PC-3 (cell line): Measurements from ENCODE around the gene ERMARD. TPM values are rescaled to one million over a fixed set of nuclear protein-coding genes. Genes with fewer than 3 reads are reported as not detected.
A peak's percentile ranks its signal among the peaks of the same experiment; 100 is the strongest.

Experiments
- ATAC-seq: fragments of 200-7000 bp; cut with Tn5 transposase; 2 replicates; pipeline ENCODE4 v1.9.1; 2020; ENCODE audit warnings: mild to moderate bottlenecking, moderate library complexity
- BruUV-seq: library from RNA; stranded (reverse); fragments of 400-500 nt; replicated peaks from 2 replicates; lab custom pipeline; 2021; lab: Mats Ljungman, UMichigan
- CTCF ChIA-PET: fragments of 300-600 bp; sonication (Branson Sonifier 250); formaldehyde crosslinking; loops from one replicate; lab custom pipeline; 2022; ENCODE audit warnings: antibody characterized with exemption; lab: Charles Lee
- POLR2A ChIA-PET: fragments of 300-600 bp; sonication (Branson Sonifier 250); formaldehyde crosslinking; loops from one replicate; lab custom pipeline; 2022; ENCODE audit warnings: antibody characterized with exemption; ENCODE audit not compliant: unreplicated experiment; lab: Charles Lee
- DNase-seq: peaks from one replicate; pipeline ENCODE4 v3.0.0-alpha.2; 2015
- H2AFZ ChIP-seq: fragments of 300-600 bp; sonication (generic); 2 replicates; pipeline ENCODE4 v1.6.0; 2016; ENCODE audit warnings: antibody characterized with exemption, low read length
- H3F3A ChIP-seq: fragments of 300-600 bp; sonication (generic); one replicate; pipeline ENCODE4 v1.6.0; 2017; ENCODE audit warnings: antibody characterized with exemption, low read length, control low read depth, mild to moderate bottlenecking; ENCODE audit not compliant: unreplicated experiment
- H3K27ac ChIP-seq: fragments of 300-600 bp; sonication (generic); 2 replicates; pipeline ENCODE4 v1.5.1; 2016; ENCODE audit warnings: mild to moderate bottlenecking, low read length
- H3K27me3 ChIP-seq: fragments of 300-600 bp; sonication (generic); 2 replicates; pipeline ENCODE4 v1.6.1; 2016; ENCODE audit warnings: low read length, mixed read lengths
- H3K36me3 ChIP-seq: fragments of 300-600 bp; sonication (generic); 2 replicates; pipeline ENCODE4 v1.6.1; 2016; ENCODE audit warnings: low read depth, mixed run types, low read length, mixed read lengths
- H3K4me1 ChIP-seq: fragments of 300-600 bp; sonication (generic); 2 replicates; pipeline ENCODE4 v1.5.1; 2016; ENCODE audit warnings: low read length; ENCODE audit not compliant: insufficient read depth
- H3K4me2 ChIP-seq: fragments of 300-600 bp; sonication (generic); 2 replicates; pipeline ENCODE4 v1.6.0; 2016; ENCODE audit warnings: low read length
- H3K4me3 ChIP-seq: fragments of 300-600 bp; sonication (generic); 2 replicates; pipeline ENCODE4 v1.5.1; 2016; ENCODE audit warnings: mild to moderate bottlenecking, low read length, mixed read lengths
- H3K79me2 ChIP-seq: fragments of 300-600 bp; sonication (generic); 2 replicates; pipeline ENCODE4 v1.6.1; 2017; ENCODE audit warnings: low read length, mixed read lengths
- H3K9ac ChIP-seq: fragments of 300-600 bp; sonication (generic); 2 replicates; pipeline ENCODE4 v1.6.0; 2016; ENCODE audit warnings: mild to moderate bottlenecking, low read length
- H3K9me2 ChIP-seq: fragments of 300-600 bp; sonication (generic); replicated peaks from 2 replicates; pipeline ENCODE4 v1.6.1; 2016; ENCODE audit warnings: mixed run types, low read length, mixed read lengths
- H3K9me3 ChIP-seq: fragments of 300-600 bp; sonication (generic); 2 replicates; pipeline ENCODE4 v1.6.1; 2016; ENCODE audit warnings: low read length, mixed read lengths
- H4K20me1 ChIP-seq: fragments of 300-600 bp; sonication (generic); 2 replicates; pipeline ENCODE4 v1.6.1; 2016; ENCODE audit warnings: low read length, mixed read lengths
- CTCF ChIP-seq: fragments of 300-600 bp; sonication (generic); conservative IDR thresholded peaks from 2 replicates; pipeline ENCODE4 v1.5.1; 2017; ENCODE audit warnings: antibody characterized with exemption, low read depth, mild to moderate bottlenecking, low read length
- EZH2 ChIP-seq: fragments of 300-600 bp; sonication (generic); IDR thresholded peaks from one replicate; pipeline ENCODE4 v1.6.1; 2017; ENCODE audit warnings: antibody characterized with exemption, mild to moderate bottlenecking, low read length; ENCODE audit not compliant: unreplicated experiment
- EZH2phosphoT487 ChIP-seq: fragments of 300-600 bp; sonication (generic); IDR thresholded peaks from 2 replicates; pipeline ENCODE4 v1.6.1; 2018; ENCODE audit warnings: mild to moderate bottlenecking, antibody characterized with exemption, low read length, borderline replicate concordance
- intact Hi-C: fragments of 100-400 bp; cut with micrococcal nuclease; formaldehyde crosslinking; loops from 2 replicates; pipeline ENCODE4 v1.9.0; 2023
- total RNA-seq: library from RNA; depleted of rRNA; stranded (reverse); fragments of >200 nt; gene quantifications from 2 replicates; pipeline ENCODE4 v1.2.3, GENCODE V29; 2014

Gene ERMARD
- total RNA-seq, 1 experiment from 2014 or later, result 16.3 TPM

DNA sequence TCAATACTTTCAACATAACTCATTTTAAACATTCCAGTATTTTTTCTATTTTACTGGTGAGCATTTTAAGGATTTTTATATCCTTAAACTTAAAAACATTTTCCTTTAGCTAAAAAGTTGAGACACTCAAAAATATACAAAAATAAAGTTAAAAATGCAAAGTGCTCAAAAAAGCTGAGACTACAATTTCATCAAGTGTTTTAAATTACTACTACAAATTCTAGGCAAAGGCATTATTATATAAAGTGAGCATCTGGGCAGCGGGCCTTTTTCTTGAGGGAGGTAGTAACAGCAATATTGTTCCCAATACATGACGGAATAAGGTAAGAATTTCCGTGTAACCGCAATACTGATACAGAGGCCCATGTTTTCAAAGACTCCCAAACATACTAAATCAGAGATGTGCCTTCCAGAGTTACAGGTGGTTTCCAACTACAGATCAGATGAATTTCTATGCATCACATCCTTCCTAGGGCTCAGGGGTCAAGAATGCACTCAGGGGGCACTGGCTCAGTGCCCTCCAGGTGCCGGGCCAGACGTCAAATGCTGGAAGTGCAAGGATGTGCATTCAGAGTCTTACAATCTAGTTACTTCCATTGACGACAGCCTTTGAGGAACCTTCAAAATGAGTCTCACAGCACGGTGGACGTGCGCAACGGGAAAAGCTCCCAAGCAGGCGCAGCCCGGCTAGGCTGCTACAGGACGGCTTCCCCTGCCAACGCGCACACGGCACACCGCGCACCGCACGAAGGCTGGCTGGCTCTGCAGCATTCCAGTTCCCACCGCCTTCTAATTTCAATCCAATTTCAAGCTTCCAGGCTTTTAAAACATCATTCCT lies 28.8 kb upstream of the ERMARD start:
- peak; percentile 71 for DNase-seq

DNA sequence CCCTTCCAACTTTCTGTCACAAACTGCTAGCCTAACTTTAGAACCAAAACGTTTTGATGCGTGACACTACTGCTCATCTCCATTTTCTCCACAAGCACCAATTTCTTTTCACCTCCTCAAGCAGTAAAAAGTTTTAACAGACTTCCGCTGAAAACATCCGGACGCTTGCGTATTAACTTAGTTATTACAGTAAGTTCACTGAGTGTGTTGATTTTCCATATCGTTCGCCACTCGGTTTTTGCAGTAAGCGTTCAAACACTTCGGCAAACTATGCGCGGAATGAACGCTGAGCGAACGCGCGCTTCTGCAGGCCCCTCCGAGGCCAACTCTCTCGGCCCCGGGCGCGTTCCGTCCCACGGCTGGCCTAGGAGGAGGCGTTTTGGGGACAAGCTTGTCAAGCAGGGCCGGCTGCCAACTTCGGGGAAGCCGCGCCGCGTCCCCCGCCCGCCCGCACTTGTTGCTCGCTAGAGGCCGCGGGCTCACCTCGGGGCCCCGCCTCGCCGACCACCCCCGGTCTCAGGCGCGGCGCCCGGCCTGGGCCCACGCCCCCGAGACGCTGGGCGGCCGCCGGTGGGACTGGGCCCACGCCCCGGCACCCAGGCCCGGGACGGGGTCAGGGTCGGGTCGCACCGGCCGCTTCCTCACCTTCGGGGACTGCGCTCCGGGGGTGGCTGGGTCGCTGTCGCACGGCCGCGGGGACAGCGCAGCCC lies 28.1 kb upstream of the ERMARD start:
- CTCF ChIA-PET, result no interaction called here
- BruUV-seq, result no TSS peak
- POLR2A ChIA-PET, result no interaction called here
- H3K4me1 ChIP-seq, result peaks cover 13% of the 10 kb centered on the region
- ATAC-seq, result peak; percentile 20
- H3K79me2 ChIP-seq, result peaks cover 37% of the 10 kb centered on the region
- peaks cover 4% of the 10 kb centered on the region; the same call in 1 of the 2 replicates for H4K20me1 ChIP-seq
- H3K27me3 ChIP-seq, result no peaks in the 10 kb centered on the region
- H3K9ac ChIP-seq, result peak overlapping the region; percentile 74
- intact Hi-C loops, result loop anchor here (2.0 to 10.0 kb wide), 3 partner anchors 21 to 831 kb away; partner anchors contain the start of genes C6orf120, DYNLT2, ERMARD and PSMB1
- H3K4me2 ChIP-seq, result peak overlapping the region; percentile 93
- H2AFZ ChIP-seq, result peak overlapping the region; percentile 70
- no peaks in the 10 kb centered on the region for H3K36me3 ChIP-seq
- peak overlapping the region; percentile 75 for H3K4me3 ChIP-seq
- no peaks in the 10 kb centered on the region for H3K9me2 ChIP-seq
- no peaks in the 10 kb centered on the region for H3F3A ChIP-seq
- peak; percentile 29 for DNase-seq
- TF ChIP-seq EZH2 (no peak), CTCF (no peak), EZH2phosphoT487 (no peak)
- H3K27ac ChIP-seq, result peak overlapping the region; percentile 70
- no peaks in the 10 kb centered on the region for H3K9me3 ChIP-seq

More for the DNA sequence above, 28.8 kb upstream of the ERMARD start:
- ChIA-PET CTCF (no interaction called here), POLR2A (no interaction called here)
- no peaks in the 10 kb centered on the region for H3K27me3 ChIP-seq
- no peaks in the 10 kb centered on the region for H3K36me3 ChIP-seq
- intact Hi-C loops, result loop anchor here (2.0 to 10.0 kb wide), 3 partner anchors 20 to 832 kb away; partner anchors contain the start of genes C6orf120, DYNLT2, ERMARD and PSMB1
- H4K20me1 ChIP-seq, result peaks cover 4% of the 10 kb centered on the region; the same call in 1 of the 2 replicates
- H3K9me2 ChIP-seq, result no peaks in the 10 kb centered on the region
- H3K9me3 ChIP-seq, result no peaks in the 10 kb centered on the region
- peak overlapping the region; percentile 93 for H3K4me2 ChIP-seq
- peak; percentile 42 for ATAC-seq
- TF ChIP-seq CTCF, result no peak
- TF ChIP-seq EZH2phosphoT487, result no peak
- TF ChIP-seq EZH2, result no peak
- peak overlapping the region; percentile 70 for H3K27ac ChIP-seq
- H3K79me2 ChIP-seq, result peaks cover 37% of the 10 kb centered on the region
- peak overlapping the region; percentile 70 for H2AFZ ChIP-seq
- H3F3A ChIP-seq, result no peaks in the 10 kb centered on the region
- BruUV-seq, result TSS peak; percentile 52
- peak overlapping the region; percentile 74 for H3K9ac ChIP-seq
- peak overlapping the region; percentile 75 for H3K4me3 ChIP-seq
- H3K4me1 ChIP-seq, result peaks cover 13% of the 10 kb centered on the region
